Stimulated activated CD8-positive, alpha-beta memory T cell treated with anti-CD3 and anti-CD28 coated beads, Interleukin-12 subunit alpha, Interleukin-12 subunit beta, amount 100 ng/mL, for 1 hour (primary cell): ENCODE results near the gene ACSF3.

Source experiments
- DNase-seq: peaks from one replicate; pipeline ENCODE4 v3.0.0-alpha.2; 2020; ENCODE audit warnings: low read depth

ACSF3 gene

DNA sequence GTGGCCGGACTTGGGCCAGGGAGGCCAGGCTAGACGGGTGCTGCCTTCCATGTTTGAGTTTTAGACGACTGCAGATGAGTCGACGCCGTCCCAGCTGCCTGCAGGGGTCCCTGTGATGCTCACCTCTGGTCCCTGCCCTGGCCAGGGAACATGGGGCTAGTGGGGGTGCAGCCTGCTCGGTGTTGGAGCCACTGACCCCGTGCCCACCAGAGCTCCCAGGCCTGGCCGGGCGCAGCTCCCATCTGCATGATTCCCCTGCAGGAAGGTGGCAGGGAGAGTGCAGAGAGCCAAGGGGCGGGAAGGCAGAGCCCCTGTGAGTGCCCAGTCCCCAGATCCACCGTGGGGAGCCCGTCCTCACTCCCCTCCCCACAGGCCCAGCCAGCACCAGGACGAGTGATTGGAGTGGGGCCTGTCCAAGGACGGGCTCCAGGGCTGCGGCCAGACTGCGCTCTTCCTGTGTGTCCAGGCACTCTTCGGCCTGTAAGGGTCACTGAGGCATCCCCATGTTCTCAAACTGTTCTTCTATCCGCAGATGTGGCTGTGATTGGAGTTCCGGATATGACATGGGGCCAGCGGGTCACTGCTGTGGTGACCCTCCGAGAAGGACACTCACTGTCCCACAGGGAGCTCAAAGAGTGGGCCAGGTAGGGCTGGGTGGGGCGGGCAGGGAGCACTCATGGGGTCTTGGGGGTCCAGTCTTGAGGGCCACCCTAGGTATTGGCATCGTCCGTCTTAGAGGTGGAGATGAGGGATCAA lies 51.9 kb downstream of the ACSF3 start:
- no peak for DNase-seq

GRCh38 chr16:89146211-89147005 lies 52.8 kb downstream of the ACSF3 start:
- DNase-seq, result no peak

DNA sequence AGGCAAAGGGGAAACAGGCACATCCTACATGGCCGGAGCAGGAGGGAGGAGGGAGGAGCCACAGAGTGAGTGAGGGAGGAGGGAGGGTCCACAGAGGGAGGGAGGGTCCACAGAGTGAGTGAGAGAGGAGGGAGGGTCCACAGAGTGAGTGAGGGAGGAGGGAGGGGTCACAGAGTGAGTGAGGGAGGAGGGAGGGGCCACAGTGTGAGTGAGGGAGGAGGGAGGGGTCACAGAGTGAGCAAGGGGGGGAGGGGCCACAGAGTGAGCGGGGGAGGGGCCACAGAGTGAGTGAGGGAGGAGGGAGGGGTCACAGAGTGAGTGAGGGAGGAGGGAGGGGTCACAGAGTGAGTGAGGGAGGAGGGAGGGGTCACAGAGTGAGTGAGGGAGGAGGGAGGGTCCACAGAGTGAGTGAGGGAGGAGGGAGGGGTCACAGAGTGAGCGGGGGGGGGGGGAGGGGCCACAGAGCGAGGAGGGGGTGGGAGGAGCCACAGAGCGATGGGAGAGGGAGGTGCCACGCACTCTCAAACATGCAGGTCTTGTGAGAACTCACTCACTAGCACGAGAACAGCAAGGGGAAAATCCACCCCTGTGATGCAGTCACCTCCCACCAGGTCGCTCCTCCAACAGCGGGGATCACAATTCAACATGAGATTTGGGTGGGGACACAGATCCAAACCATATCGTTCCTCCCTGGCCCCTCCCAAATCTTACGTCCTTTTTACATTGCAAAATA lies 53.6 kb downstream of the ACSF3 start:
- no peak for DNase-seq

DNA sequence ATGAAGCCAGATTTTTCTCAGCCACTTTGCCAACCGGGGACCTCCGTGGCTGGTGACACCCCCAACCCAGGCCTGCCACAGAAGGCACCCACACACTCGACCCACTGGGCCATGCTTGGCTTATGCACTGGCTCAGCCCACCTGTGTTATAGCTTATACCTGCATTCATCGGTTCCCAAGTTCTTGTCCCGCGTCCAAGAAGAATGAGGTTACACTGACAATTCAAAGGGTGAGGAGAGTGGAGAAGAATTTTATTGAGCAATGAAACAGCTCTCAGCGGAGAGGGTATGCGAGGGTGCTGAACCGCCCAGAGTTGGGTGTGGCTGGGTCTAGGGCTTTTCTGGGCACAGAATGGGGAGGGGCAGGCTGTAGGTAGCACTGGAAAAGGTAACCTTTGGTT lies 55.7 kb downstream of the ACSF3 start:
- no peak for DNase-seq

- DNase-seq, result no peak
These were observed 56.6 kb downstream of the ACSF3 start for GRCh38 chr16:89150090-89150835.

DNA sequence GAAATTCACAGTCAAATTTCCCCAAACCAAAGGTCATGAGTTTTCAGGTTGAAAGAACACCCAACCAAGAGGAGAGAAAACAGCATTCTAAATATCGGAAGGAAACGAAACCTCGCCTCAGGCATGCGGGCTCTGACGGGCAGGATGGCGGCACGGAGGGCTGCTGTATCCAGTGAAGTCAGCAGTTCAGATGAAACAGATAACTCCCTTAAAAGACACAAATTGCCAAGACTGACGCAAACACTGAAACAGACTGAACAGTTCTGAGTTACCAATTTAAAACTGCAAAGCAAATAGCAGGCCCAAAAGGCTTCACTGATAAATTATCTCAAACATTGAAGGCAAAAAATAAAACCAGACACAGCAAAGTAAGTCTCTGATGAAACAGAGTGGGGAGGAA lies 57.3 kb downstream of the ACSF3 start:
- DNase-seq, result no peak

DNA sequence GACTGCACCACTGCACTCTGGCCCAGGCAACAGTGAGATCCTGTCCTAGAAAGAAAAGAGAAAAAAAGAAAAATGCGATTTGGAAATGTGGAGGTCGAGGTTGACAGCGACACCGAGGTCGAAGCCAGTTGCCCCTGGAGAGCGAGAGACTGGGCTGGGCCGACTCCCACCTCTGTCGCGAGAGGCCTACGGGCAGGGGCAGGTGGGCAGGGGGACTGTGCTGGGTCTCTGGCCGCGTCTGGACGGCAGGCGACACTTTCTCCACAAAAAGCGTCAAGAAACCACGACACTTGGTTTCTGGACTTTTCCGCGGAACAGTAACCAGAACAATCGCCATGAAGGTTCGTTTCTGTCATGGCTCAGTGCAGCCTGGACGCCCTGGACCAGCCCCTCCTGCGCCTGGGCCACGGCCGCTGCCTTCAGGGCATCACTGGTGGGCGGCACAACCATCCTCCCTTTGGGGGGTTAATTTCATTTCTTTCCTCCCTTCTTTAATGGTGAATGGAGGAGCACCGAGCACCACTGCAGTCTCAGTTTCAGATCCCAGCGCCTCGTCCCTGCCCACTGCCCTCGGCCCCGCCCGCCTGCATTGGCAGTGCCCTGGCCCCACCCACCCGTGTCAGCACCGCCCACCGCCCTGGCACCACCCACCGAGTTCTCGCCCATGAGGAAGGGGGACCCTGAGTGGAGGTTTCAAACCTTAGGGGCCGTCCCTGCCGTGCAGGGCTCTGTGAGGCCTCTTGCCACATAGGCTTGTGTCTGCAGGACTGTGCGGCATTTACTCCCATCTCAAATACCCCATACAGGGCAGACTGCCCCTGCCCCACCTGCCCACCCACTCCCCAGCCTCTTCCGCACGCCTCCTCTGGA lies 59.4 kb downstream of the ACSF3 start:
- no peak for DNase-seq

DNA sequence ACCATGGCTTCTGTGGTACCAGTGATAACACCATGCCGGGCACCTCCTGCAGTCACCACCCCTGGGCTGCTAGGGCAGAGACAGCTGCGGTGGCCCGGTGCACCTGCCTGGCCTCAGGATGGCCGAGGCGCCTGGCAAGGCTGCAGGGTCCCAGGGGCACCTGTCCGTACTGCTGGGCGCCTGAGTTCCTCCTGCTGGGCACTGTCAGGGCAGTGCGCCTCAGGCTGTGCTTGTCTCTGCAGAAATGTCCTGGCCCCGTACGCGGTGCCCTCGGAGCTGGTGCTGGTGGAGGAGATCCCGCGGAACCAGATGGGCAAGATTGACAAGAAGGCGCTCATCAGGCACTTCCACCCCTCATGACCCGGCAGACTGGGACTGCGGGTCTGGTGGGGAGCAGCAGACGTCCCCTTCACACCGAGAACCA lies 60.2 kb downstream of the ACSF3 start:
- DNase-seq, result no peak

GRCh38 chr16:89154390-89155183 lies 60.9 kb downstream of the ACSF3 start:
- DNase-seq, result no peak

DNA sequence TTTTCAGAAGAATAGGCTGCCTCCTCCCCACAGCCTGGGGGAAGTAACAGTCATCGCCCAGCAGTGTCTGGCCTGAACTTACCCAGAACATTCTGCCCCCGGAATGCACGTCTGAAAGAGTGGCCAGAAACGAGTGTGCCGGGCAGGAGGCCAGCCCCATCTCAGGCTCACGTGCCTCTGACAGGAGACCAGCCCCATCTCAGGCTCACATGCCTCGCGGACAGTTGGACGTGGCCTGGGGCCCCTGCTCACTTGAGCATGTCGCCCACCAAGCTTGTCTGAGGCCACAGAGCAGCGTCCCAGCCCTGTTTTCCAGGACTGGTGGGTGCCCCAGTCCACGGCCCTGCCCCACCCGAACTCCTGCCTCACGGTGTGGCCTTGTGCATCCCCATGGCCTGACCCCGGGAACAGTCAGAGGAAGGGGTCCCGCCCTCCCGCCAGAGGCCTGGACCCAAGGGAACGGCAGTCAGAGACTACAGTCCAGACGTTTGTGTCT lies 61.6 kb downstream of the ACSF3 start:
- no peak for DNase-seq

DNA sequence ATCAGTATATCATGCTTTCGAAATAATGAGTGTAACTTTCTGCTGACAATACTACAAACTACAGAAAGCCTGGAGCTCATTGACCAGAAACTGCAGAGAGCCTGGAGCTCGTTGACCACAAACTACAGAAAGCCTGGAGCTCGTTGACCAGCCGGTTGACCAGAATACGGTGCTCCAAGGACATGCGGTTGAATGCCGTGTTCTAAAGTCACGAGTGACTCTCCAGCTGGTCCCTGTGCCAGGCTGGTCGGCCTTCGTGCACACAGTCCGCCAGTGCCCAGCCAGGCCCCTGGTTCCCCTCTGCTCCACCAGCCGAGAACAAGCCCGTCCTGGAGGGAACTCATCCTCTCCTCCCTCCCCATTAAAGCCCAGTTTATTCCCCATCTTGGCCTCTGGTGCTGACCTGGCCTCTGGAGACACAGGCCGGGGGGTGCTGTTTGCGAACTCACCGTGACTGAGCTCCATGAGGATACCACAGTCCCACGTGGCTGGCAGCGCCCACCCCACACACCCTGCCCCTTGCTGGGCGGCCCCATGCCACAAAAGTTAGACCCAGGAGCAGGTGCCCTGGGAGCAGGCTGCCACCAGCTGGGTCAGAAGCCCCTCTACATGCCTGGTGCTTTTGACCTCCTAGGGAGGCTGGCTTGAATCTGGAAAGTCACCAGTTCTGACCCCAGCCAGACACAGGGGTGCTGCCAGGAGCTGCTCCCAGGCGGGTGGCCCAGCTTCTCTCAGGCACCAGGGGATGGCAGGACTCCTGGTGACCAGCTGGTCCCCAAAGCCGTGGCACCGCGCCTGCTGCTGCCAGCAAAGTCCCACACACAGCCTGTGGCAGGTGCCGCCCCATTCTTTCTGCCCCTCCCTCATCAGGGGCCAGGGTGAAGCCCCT lies 62.4 kb downstream of the ACSF3 start:
- no peak for DNase-seq

GRCh38 chr16:89156740-89157645 lies 63.3 kb downstream of the ACSF3 start:
- no peak for DNase-seq

DNA sequence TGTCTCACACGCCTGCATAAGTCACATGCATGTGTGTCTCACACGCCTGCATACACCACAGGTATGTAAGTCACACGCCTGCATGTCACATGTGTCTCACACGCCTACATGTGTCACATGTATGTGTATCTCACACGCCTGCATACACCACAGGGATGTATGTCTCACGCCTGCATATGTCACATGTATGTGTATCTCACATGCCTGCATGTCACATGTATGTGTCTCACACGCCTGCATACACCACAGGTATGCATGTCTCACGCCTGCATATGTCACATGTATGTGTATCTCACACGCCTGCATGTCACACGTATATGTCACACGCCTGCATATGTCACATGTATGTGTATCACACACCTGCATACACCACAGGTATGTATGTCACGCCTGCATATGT lies 64.1 kb downstream of the ACSF3 start:
- DNase-seq, result no peak

DNA sequence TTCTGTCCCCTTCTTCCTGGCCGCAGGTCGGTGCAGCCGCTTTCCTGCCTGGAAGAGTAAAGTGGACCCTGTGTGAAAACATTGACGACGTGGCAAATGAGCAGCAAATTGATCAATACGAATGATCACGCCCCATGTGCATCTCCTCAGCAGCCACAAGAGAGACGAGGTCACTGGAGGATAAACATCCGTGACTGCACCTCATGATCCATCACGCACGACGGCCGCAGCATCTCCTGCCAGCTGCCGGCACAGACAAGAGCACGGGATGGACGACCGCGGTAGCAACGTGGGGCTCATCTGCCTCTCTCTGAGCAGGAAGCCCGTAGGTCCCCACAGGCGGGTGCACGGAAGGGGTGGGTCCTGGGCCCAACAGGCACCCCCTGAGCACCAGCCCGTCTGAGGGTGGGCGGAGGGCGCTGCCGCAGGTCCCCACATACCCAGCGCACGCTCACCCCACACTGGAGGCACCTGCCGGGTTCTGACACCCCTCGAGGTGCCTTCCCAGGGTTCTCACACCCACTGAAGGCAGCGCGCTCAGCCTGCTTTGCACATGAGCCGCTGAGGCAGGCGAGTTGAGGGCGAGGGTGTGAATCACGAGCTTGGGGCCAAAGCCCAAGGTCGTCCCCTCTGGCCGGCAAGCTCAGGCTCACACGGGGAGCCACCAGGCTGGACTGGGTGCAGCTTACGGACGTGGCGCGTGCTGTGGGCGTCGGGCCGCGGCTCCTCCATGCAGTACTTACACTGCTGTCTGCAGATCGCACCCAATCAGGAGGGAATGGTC lies 65.6 kb downstream of the ACSF3 start:
- DNase-seq, result no peak

DNA sequence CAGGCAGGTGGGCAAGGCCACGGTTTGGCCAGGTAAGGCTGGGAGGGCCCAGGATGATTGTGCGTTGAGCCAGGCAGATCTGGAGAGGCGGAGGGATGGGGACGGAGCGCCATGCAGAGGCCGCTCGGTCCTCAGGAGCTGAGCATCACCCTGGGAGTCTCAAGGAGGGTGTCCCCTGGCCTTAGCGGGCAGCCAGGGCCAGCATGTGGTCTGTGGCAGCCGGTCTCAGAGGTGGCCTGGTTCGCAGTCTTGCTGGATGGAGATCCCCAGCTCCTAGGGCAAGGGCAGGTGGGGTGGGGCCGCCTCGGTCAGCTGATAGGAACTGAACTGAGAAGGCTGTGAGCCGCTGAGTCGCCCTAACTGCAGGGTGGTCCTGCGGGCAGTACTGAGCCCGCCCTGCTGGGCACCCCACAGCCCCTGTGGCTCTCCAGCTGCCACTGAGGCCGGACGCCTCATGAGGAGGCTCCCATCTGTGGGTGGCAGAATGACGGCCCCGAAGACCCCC lies 66.2 kb downstream of the ACSF3 start:
- no peak for DNase-seq

DNA sequence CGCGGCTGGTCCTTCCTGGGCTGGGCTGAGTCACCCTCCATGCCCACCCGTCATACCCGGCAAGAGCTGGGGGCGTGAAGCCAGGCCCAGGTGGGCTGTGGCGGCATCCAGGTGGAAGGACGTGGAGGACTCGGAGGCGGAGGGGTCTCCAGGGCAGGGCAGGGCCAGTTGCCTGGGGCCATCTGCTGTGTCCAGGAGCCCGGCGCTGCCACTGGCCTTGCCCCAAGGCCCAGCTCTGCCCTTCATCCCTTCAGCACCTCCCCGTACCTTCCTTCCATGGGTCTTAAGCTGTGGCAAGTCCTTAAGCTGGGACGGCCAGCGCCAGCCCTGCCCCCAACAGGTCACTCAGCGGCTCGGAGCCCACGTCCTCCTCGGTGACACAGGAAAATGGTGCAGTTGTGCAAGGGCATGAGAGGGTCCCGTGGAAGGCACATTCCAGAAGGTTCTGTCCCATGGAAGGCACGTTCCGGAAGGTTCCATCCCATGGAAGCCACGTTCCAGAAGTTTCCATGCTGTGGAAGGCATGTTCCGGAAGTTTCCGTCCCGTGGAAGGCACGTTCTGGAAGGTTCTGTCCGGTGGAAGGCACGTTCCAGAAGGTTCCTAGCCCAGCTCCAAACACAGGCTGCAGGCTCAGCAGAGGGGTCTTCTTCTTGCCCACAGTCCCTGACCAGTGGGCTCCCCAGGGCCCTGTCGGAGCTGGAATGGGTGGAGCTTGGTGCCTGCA lies 67.5 kb downstream of the ACSF3 start:
- DNase-seq, result no peak
